HL-60 (cell line): ENCODE results near the gene HOXD3.

ENCODE experiments used
- DNase-seq, 2 experiments: peaks; one replicate each; pipeline ENCODE4 v3.0.0-alpha.2; 2010 to 2020; ENCODE audit warnings: low read depth in 1 of 2, low spot score in 1 of 2
- H3K27ac ChIP-seq: fragments of 250-450 bp; sonication (Bioruptor Pico); replicated peaks from 2 replicates; pipeline ENCODE4 v1.5.1; 2020; ENCODE audit warnings: mild to moderate bottlenecking, moderate library complexity
- H3K27me3 ChIP-seq: fragments of 250-450 bp; sonication (Bioruptor Pico); 2 replicates; pipeline ENCODE4 v1.5.1; 2021; ENCODE audit warnings: mild to moderate bottlenecking, moderate library complexity; ENCODE audit not compliant: insufficient read depth, poor library complexity, severe bottlenecking
- H3K4me3 ChIP-seq: replicated peaks from 2 replicates; pipeline ENCODE4 v1.5.1; 2011; ENCODE audit warnings: mild to moderate bottlenecking, control low read depth, low read length; ENCODE audit not compliant: insufficient read depth
- CTCF ChIP-seq: IDR thresholded peaks from one replicate; pipeline ENCODE4 v1.5.1; 2011; ENCODE audit warnings: low read length, control low read depth, inconsistent platforms; ENCODE audit not compliant: insufficient read depth
- GABPA ChIP-seq: IDR thresholded peaks from 2 replicates; pipeline ENCODE4 v1.6.1; 2012; ENCODE audit warnings: low read depth
- POLR2AphosphoS5 ChIP-seq: IDR thresholded peaks from 2 replicates; pipeline ENCODE4 v1.6.1; 2012; ENCODE audit warnings: low read depth
- REST ChIP-seq: IDR thresholded peaks from 2 replicates; pipeline ENCODE4 v1.6.1; 2012; ENCODE audit warnings: low read depth; ENCODE audit not compliant: insufficient replicate concordance
- SPI1 ChIP-seq: IDR thresholded peaks from 2 replicates; pipeline ENCODE4 v1.6.1; 2012; ENCODE audit warnings: low read depth, mild to moderate bottlenecking, borderline replicate concordance

HOXD3 gene

GRCh38 chr2:176192351-176192750 lies 35.2 kb downstream of the HOXD3 start:
- peaks cover 49% of the 10 kb centered on the region for H3K27me3 ChIP-seq
- H3K4me3 ChIP-seq, result no peak overlapping the region
- H3K27ac ChIP-seq, result no peak overlapping the region
- DNase-seq, result no peak
- TF ChIP-seq CTCF (no peak), REST (no peak), GABPA (no peak), SPI1 (no peak), POLR2AphosphoS5 (no peak)

- TF ChIP-seq CTCF (no peak), POLR2AphosphoS5 (no peak), REST (no peak), SPI1 (no peak), GABPA (no peak)
- no peak for DNase-seq
- Histone ChIP-seq H3K27me3 (peaks cover 42% of the 10 kb centered on the region), H3K27ac (no peak overlapping the region), H3K4me3 (no peak overlapping the region)
Measured at GRCh38 chr2:176193048-176193447, 35.9 kb downstream of the HOXD3 start.

GRCh38 chr2:176199902-176200301 lies 42.8 kb downstream of the HOXD3 start:
- no peak for TF ChIP-seq SPI1
- TF ChIP-seq CTCF, result no peak
- TF ChIP-seq REST, result no peak
- TF ChIP-seq GABPA, result no peak
- no peak for TF ChIP-seq POLR2AphosphoS5
- Histone ChIP-seq H3K4me3 (no peak overlapping the region), H3K27me3 (peaks cover 9% of the 10 kb centered on the region), H3K27ac (no peak overlapping the region)
- DNase-seq, result no peak
